ENCODE data around the gene TOM1L2. TPM values are rescaled to one million over a fixed set of nuclear protein-coding genes. Genes with fewer than 3 reads are reported as not detected.
A peak's percentile ranks its signal among the peaks of the same experiment; 100 is the strongest.

TOM1L2 gene
- total and polyA plus RNA-seq, 8 donors = 20.3 to 28.2 (median 22.2) TPM

GRCh38 chr17:17964710-17965109 lies 7.5 kb downstream of the TOM1L2 start:
- Histone ChIP-seq H3K27me3 (no peaks in the 10 kb centered on the region), H3K9me3 (no peaks in the 10 kb centered on the region), H3K4me3 (no peak overlapping the region), H3K27ac (no peak overlapping the region), H3K4me1 (peaks cover 0 to 6% (median 6%) of the 10 kb centered on the region in 3 donors), H3K36me3 (no peaks in the 10 kb centered on the region)
- no peak for ATAC-seq
- no peak for DNase-seq
- FAIRE-seq = no peak
- 73 to 78% methylated on average over 4 of the region's 4 CpGs for WGBS, 2 donors
- no peak for TF ChIP-seq CTCF (IDR thresholded peaks at IDR 0.05)
- intact Hi-C loops (cut with DNase I) = no loop called here

GRCh38 chr17:17963694-17964436 lies 8.3 kb downstream of the TOM1L2 start:
- H3K4me1 ChIP-seq = peaks cover 0 to 14% (median 14%) of the 10 kb centered on the region in 3 donors
- no peak for DNase-seq
- no peak overlapping the region for H3K4me3 ChIP-seq
- no peak for FAIRE-seq
- no peaks in the 10 kb centered on the region for H3K27me3 ChIP-seq
- 79 to 81% methylated on average over 7 of the region's 7 CpGs for WGBS, 2 donors
- no peak overlapping the region for H3K27ac ChIP-seq
- TF ChIP-seq CTCF (IDR thresholded peaks at IDR 0.05) = no peak
- intact Hi-C loops (cut with DNase I) = no loop called here
- H3K9me3 ChIP-seq = no peaks in the 10 kb centered on the region
- ATAC-seq = no peak
- no peaks in the 10 kb centered on the region for H3K36me3 ChIP-seq

- no peak for DNase-seq
- 83 to 84% methylated on average over 4 of the region's 4 CpGs for WGBS, 2 donors
- intact Hi-C loops (cut with DNase I) = no loop called here
- H3K4me1 ChIP-seq = peaks cover 0 to 22% (median 21%) of the 10 kb centered on the region in 3 donors
- no peak overlapping the region for H3K4me3 ChIP-seq
- H3K27me3 ChIP-seq = no peaks in the 10 kb centered on the region
- H3K36me3 ChIP-seq = no peaks in the 10 kb centered on the region
- TF ChIP-seq CTCF (IDR thresholded peaks at IDR 0.05) = no peak
- no peak overlapping the region for H3K27ac ChIP-seq
- H3K9me3 ChIP-seq = no peaks in the 10 kb centered on the region
- ATAC-seq = no peak
- no peak for FAIRE-seq
Observed at GRCh38 chr17:17963066-17963465, 9.1 kb downstream of the TOM1L2 start.

GRCh38 chr17:17960500-17961030 lies 11.6 kb downstream of the TOM1L2 start:
- intact Hi-C loops (cut with DNase I) = no loop called here
- TF ChIP-seq CTCF (IDR thresholded peaks at IDR 0.05) = no peak
- no peaks in the 10 kb centered on the region for H3K27me3 ChIP-seq
- ATAC-seq (no peak), FAIRE-seq (no peak), DNase-seq (no peak)
- H3K9me3 ChIP-seq = no peaks in the 10 kb centered on the region
- H3K36me3 ChIP-seq = no peaks in the 10 kb centered on the region
- WGBS, 2 donors = 69 to 73% methylated on average over 5 of the region's 5 CpGs
- no peak overlapping the region for H3K4me3 ChIP-seq
- H3K4me1 ChIP-seq = peaks cover 0 to 32% (median 26%) of the 10 kb centered on the region in 3 donors
- H3K27ac ChIP-seq = peak overlapping the region in 2 of 4 donors; percentile 45 to 63
